Measurements from ENCODE around the gene TNP1. TPM values are rescaled to one million over a fixed set of nuclear protein-coding genes. Genes with fewer than 3 reads are reported as not detected.
A peak's percentile ranks its signal among the peaks of the same experiment; 100 is the strongest.

Gene TNP1
- total RNA-seq, 2 donors from 2014 or later = not detected

DNA sequence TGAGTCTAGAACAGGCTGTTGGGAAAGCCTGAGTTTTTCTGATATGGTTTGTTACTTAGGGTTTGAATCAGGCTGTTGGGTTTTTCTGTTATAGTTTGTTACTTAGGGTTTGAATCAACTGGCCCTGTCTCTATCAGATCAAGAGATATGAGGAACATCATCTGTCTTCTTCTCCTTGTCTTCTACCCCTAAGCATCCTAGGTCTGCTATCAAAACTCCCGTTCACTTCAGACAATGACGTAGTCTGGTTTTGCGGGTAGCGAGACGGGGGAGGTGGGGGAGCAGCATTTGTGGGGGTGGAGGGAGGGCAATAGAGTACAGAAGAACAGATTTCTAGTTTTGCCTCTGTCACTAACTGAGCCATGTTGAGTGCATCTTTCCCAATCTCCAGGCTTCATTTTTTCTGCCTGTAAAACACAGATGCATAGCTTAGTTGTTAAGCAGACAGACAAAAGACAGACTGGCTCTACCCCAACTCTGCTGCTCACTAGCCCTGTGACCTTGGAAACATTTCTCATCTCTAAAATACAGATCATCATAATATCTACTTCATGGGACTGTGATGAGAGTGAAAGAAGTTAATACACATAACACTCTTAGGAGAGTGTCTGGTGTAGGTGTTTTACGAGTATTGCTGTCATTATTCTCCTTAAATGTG is 9.1 kb downstream of the TNP1 start:
- Mint-ChIP-seq H3K9me3 (no peaks in the 10 kb centered on the region), H3K4me3 (peak overlapping the region; percentile 45 to 64), H3K27me3 (ENCODE audit: low read depth) (peaks cover 4% of the 10 kb centered on the region), H3K4me1 (ENCODE audit: low read depth) (peaks cover 29% of the 10 kb centered on the region), H3K27ac (no peak overlapping the region), H3K36me3 (ENCODE audit: insufficient read depth in 2 of 2) (no peaks in the 10 kb centered on the region)
- DNase-seq = peak; percentile 21 to 30
- ATAC-seq (replicated peaks in 1 of 2) = peak; percentile 85 to 86

GRCh38 chr2:216849987-216850386 is 9.9 kb downstream of the TNP1 start:
- H3K9me3 Mint-ChIP-seq = no peaks in the 10 kb centered on the region
- ATAC-seq (replicated peaks in 1 of 2) (peak; percentile 63 to 71), DNase-seq (peak; percentile 33 to 52)
- peaks cover 29% of the 10 kb centered on the region for H3K4me1 Mint-ChIP-seq (ENCODE audit: low read depth)
- H3K36me3 Mint-ChIP-seq (ENCODE audit: insufficient read depth in 2 of 2) = no peaks in the 10 kb centered on the region
- H3K27ac Mint-ChIP-seq = no peak overlapping the region
- peaks cover 4% of the 10 kb centered on the region for H3K27me3 Mint-ChIP-seq (ENCODE audit: low read depth)
- H3K4me3 Mint-ChIP-seq = peak overlapping the region; percentile 45 to 64

DNA sequence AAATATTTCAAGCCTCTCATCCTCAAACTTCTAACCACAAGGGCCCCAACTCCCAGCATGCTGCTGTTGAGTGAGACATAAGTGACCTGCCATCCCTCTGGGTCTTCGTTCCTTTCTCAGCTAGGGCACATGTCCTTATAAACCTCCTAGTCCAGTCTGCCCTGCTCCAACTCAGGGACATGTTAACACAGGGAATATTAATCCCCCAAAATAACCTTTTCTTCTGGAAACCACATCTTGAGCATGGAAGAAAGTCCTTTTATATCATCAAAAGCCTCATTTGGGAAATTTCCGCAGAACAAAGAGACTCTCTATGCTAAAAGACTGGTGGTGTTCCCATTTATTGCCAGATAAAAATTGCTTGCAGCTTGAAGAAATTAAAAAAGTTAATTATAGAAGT is 14.4 kb downstream of the TNP1 start:
- Mint-ChIP-seq H3K4me1 (ENCODE audit: low read depth) (peaks cover 12% of the 10 kb centered on the region), H3K4me3 (no peak overlapping the region), H3K9me3 (no peaks in the 10 kb centered on the region), H3K36me3 (ENCODE audit: insufficient read depth in 2 of 2) (no peaks in the 10 kb centered on the region), H3K27ac (no peak overlapping the region), H3K27me3 (ENCODE audit: low read depth) (no peaks in the 10 kb centered on the region)
- ATAC-seq (replicated peaks in 1 of 2) = no peak
- no peak for DNase-seq

- Mint-ChIP-seq H3K4me1 (ENCODE audit: low read depth) (no peaks in the 10 kb centered on the region), H3K27me3 (ENCODE audit: low read depth) (peaks cover 13% of the 10 kb centered on the region), H3K9me3 (peaks cover 0 to 3% of the 10 kb centered on the region in 2 donors), H3K36me3 (ENCODE audit: insufficient read depth in 2 of 2) (no peaks in the 10 kb centered on the region), H3K4me3 (no peak overlapping the region), H3K27ac (no peak overlapping the region)
- ATAC-seq (replicated peaks in 1 of 2) (no peak), DNase-seq (no peak)
These were observed 17.2 kb downstream of the TNP1 start for GRCh38 chr2:216842636-216843035.

- Mint-ChIP-seq H3K36me3 (ENCODE audit: insufficient read depth in 2 of 2) (no peaks in the 10 kb centered on the region), H3K27me3 (ENCODE audit: low read depth) (peaks cover 16% of the 10 kb centered on the region), H3K9me3 (peaks cover 0 to 5% of the 10 kb centered on the region in 2 donors), H3K4me3 (no peak overlapping the region), H3K4me1 (ENCODE audit: low read depth) (no peaks in the 10 kb centered on the region), H3K27ac (no peak overlapping the region)
- DNase-seq (no peak), ATAC-seq (replicated peaks in 1 of 2) (no peak)
These were observed 20.2 kb downstream of the TNP1 start for GRCh38 chr2:216839688-216840087.

DNA sequence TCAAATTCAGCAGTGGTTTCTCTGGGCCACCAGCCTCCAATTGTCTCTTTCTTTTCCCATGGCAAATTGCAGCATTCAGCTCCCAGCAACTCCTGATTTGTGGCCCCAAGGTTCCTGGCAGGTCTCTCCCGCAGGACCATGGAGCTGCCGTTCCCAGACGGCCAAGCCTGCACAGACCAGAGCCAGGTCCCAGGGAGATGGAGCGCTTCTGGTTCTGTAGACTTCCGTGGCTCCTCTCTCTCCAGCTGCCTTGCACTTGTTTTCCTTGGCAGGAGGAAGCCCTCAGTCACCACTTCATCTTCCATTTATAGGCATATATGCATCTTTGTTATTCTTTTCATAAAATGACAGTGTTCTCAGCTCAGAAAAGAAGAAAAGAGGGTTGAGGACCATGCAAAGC is 21.7 kb downstream of the TNP1 start:
- peaks cover 0 to 5% of the 10 kb centered on the region in 2 donors for H3K9me3 Mint-ChIP-seq
- DNase-seq (no peak), ATAC-seq (replicated peaks in 1 of 2) (no peak)
- peaks cover 16% of the 10 kb centered on the region for H3K27me3 Mint-ChIP-seq (ENCODE audit: low read depth)
- H3K27ac Mint-ChIP-seq = no peak overlapping the region
- H3K4me3 Mint-ChIP-seq = no peak overlapping the region
- no peaks in the 10 kb centered on the region for H3K36me3 Mint-ChIP-seq (ENCODE audit: insufficient read depth in 2 of 2)
- no peaks in the 10 kb centered on the region for H3K4me1 Mint-ChIP-seq (ENCODE audit: low read depth)

DNA sequence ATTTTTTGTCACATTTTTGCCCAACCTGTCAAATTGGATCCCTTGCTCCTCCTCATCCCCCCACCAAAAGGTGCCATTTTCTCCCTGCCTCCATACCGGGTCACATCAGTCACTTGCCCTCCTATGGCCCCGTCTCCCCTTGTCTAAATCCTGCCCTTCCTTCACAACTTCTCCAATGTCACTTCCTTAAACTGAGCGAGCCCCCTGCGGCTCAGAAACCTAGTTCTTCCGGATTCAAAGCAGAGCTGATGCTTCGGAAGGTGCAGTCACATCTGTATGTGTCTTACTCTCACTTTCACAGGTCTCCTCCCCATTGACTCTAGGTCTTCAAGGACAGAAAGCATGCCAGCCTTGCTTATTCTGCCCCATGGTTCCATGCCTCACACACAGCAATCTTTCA is 22.1 kb downstream of the TNP1 start:
- Mint-ChIP-seq H3K4me1 (ENCODE audit: low read depth) (no peaks in the 10 kb centered on the region), H3K9me3 (peaks cover 0 to 5% of the 10 kb centered on the region in 2 donors), H3K27me3 (ENCODE audit: low read depth) (peaks cover 16% of the 10 kb centered on the region), H3K4me3 (no peak overlapping the region), H3K27ac (no peak overlapping the region), H3K36me3 (ENCODE audit: insufficient read depth in 2 of 2) (no peaks in the 10 kb centered on the region)
- no peak for ATAC-seq (replicated peaks in 1 of 2)
- no peak for DNase-seq

- H3K4me1 Mint-ChIP-seq (ENCODE audit: low read depth) = no peaks in the 10 kb centered on the region
- no peak for ATAC-seq (replicated peaks in 1 of 2)
- H3K27ac Mint-ChIP-seq = no peak overlapping the region
These were observed 26.8 kb downstream of the TNP1 start for GRCh38 chr2:216833061-216833460.

DNA sequence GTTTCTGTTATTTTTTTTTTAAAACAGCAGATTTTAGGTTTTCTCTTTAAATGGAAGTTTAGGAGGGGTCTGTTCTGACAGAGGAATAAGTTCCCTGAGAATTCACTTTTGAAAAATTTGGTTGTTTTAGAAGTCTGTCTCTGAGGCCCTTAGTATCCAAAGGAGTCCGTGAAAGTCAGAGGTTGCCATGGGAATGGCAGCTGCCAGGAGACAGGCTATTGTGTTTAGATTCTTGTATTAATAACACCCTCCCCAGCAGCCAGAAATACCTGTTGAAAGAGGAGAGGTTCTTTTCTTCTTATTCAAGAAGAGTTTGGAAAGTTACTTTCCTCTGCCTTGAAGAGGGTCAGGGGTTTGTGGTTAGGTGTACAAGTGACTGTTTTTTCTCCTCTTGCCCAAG is 29.5 kb downstream of the TNP1 start:
- ATAC-seq (replicated peaks in 1 of 2) (no peak), DNase-seq (no peak)
- H3K27me3 Mint-ChIP-seq (ENCODE audit: low read depth) = peaks cover 12% of the 10 kb centered on the region
- H3K27ac Mint-ChIP-seq = no peak overlapping the region
- no peaks in the 10 kb centered on the region for H3K4me1 Mint-ChIP-seq (ENCODE audit: low read depth)
- no peak overlapping the region for H3K4me3 Mint-ChIP-seq
- no peaks in the 10 kb centered on the region for H3K36me3 Mint-ChIP-seq (ENCODE audit: insufficient read depth in 2 of 2)
- no peaks in the 10 kb centered on the region for H3K9me3 Mint-ChIP-seq

More at GRCh38 chr2:216833061-216833460, 26.8 kb downstream of the TNP1 start:
- no peak for DNase-seq
- peaks cover 19% of the 10 kb centered on the region for H3K27me3 Mint-ChIP-seq (ENCODE audit: low read depth)
- H3K9me3 Mint-ChIP-seq = peaks cover 0 to 5% of the 10 kb centered on the region in 2 donors
- no peaks in the 10 kb centered on the region for H3K36me3 Mint-ChIP-seq (ENCODE audit: insufficient read depth in 2 of 2)
- no peak overlapping the region for H3K4me3 Mint-ChIP-seq

DNA sequence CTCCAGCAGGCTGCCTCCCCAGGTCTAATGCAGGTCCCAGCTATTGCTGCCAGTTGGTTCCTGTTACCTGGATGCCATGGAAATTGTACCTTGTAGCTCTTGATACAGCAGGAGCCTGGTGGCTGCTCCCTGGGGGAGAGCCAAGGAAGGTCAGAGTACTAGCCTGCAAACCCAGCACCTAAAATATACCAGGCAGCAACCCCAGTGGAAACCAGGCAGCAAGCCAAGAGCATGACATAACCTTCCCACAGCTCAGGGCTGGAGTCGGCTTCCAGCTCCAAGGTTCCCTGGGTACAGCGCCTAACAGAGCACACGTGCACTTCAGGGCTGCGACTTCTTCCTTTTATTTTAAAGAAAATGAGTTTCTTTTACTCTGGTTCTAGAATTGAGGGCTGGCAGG is 30.3 kb downstream of the TNP1 start:
- H3K4me1 Mint-ChIP-seq (ENCODE audit: low read depth) = no peaks in the 10 kb centered on the region
- H3K4me3 Mint-ChIP-seq = no peak overlapping the region
- no peaks in the 10 kb centered on the region for H3K9me3 Mint-ChIP-seq
- peaks cover 12% of the 10 kb centered on the region for H3K27me3 Mint-ChIP-seq (ENCODE audit: low read depth)
- DNase-seq (no peak), ATAC-seq (replicated peaks in 1 of 2) (no peak)
- H3K27ac Mint-ChIP-seq = no peak overlapping the region
- no peaks in the 10 kb centered on the region for H3K36me3 Mint-ChIP-seq (ENCODE audit: insufficient read depth in 2 of 2)

DNA sequence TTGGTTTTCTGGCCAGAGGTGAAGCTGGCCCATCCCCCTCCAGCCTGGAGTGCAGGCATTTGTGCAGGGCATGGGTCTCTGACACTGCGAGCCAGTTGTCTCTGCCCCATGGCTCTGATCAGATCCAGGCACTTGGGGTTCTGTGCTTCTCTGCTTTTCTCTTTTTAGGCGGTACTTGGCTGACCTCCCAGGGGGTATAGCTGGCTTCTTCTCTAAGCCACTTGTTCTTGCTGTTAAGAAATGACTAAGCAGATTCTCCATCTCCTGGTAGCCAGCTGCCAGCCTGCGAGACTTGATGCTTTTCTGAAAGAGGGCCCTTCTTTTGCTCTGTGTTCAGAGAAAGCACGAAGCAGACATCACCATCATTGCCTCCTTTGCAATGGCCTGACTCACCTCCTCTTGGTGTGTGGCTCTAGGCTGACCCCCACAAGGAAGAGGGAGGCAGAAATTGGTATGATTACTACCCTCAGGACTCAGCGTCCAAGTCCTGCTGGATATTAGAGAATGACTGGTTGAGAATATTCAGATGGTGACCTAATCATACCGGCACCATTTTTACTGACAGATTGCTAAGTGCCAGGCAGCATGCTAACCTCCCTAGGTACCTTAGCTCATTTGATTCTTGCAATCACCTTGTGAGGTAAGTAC is 32.7 kb downstream of the TNP1 start:
- ATAC-seq (replicated peaks in 1 of 2) (no peak), DNase-seq (no peak)
- H3K27ac Mint-ChIP-seq = no peak overlapping the region
- H3K27me3 Mint-ChIP-seq (ENCODE audit: low read depth) = peaks cover 12% of the 10 kb centered on the region
- H3K4me1 Mint-ChIP-seq (ENCODE audit: low read depth) = no peaks in the 10 kb centered on the region
- H3K4me3 Mint-ChIP-seq = no peak overlapping the region
- H3K36me3 Mint-ChIP-seq (ENCODE audit: insufficient read depth in 2 of 2) = no peaks in the 10 kb centered on the region
- no peaks in the 10 kb centered on the region for H3K9me3 Mint-ChIP-seq

- Mint-ChIP-seq H3K9me3 (no peaks in the 10 kb centered on the region), H3K27ac (no peak overlapping the region), H3K4me1 (ENCODE audit: low read depth) (no peaks in the 10 kb centered on the region), H3K36me3 (ENCODE audit: insufficient read depth in 2 of 2) (no peaks in the 10 kb centered on the region), H3K4me3 (no peak overlapping the region), H3K27me3 (ENCODE audit: low read depth) (peaks cover 12% of the 10 kb centered on the region)
- no peak for ATAC-seq (replicated peaks in 1 of 2)
- DNase-seq = no peak
These were observed 37.4 kb downstream of the TNP1 start for GRCh38 chr2:216822470-216822869.

DNA sequence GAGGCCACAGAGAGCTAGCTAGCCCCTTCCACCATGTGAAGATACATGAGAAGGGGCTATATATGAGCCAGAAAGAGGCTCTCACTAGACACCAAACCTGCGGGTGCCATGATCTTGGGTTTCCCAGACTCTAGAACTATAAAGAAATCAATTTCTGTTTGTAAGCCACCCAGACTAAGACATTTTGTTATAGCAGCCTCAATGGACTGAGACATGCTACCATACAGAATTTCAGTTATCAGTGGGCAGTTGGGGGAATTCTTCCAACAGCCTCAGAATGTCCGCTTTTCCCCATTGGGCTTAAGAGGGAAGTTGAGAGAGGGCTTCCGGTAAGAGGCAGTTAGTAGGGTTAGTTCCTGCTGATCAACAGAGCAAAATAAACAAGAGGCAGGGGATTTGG is 39.2 kb downstream of the TNP1 start:
- DNase-seq = no peak
- H3K36me3 Mint-ChIP-seq (ENCODE audit: insufficient read depth in 2 of 2) = no peaks in the 10 kb centered on the region
- no peak for ATAC-seq (replicated peaks in 1 of 2)
- no peak overlapping the region for H3K4me3 Mint-ChIP-seq
- no peaks in the 10 kb centered on the region for H3K4me1 Mint-ChIP-seq (ENCODE audit: low read depth)
- H3K27me3 Mint-ChIP-seq (ENCODE audit: low read depth) = peaks cover 12% of the 10 kb centered on the region
- H3K9me3 Mint-ChIP-seq = no peaks in the 10 kb centered on the region
- no peak overlapping the region for H3K27ac Mint-ChIP-seq

DNA sequence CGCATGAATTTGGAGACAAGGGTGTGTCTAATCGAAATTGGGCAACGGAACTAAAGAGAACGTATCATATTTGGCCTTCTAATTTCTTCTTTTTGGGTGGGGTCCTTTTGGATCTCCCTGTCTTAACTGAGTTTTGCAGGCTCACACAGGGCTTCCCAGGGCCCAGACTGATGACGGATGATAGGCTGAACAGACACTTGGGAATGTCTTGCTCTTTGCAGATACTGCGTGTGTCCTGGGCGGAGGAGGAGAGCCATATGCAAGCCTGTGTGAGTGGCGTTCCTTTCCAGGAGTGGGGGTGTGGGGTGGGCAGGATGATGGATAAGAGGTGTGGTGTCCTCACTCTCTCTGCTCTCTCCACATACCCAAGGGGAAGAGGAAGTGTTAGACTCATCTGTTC is 40.1 kb downstream of the TNP1 start:
- Mint-ChIP-seq H3K4me1 (ENCODE audit: low read depth) (no peaks in the 10 kb centered on the region), H3K27ac (no peak overlapping the region), H3K36me3 (ENCODE audit: insufficient read depth in 2 of 2) (no peaks in the 10 kb centered on the region), H3K27me3 (ENCODE audit: low read depth) (peaks cover 12% of the 10 kb centered on the region), H3K4me3 (no peak overlapping the region), H3K9me3 (no peaks in the 10 kb centered on the region)
- no peak for ATAC-seq (replicated peaks in 1 of 2)
- DNase-seq = no peak

All from activated T-cell treated with anti-CD3 and anti-CD28 coated beads, Interleukin-2, amount 50 U/mL, for 72 hours (primary cell).